ENCODE data around the gene CCKAR.

DNA sequence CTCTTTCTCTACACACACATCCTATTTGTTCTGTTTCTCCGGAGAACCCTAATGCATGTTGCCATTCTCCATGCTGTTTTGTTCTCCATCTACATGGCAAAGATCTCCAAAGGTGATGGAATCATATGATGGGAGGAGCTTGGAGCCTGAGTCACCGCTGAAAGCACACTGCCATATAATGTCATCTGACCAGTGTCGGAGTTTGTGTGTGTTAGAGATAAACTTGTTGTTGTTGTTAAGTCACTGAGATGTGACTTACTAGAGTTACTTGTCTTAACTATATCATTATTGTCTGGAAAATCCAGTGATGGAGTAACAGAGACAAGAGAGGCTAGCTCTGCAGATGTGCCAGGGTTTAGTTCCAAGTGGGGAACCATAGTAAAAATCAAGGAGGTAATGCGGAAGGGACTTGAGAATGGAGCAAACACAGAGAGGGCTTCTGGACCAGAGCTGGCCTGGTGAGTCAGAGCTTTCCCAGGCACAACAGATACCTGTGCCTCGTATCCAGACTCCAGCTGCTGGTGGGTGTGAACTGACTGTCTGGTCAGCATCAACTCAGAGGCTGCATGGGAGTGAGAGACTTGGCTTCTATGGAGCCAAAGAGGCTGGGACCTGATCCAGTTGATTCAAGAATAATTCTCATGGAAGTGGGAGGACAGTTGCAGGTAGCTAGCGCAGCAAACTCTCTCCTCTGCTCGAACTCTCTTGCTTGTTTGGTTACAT lies 30.6 kb upstream of the CCKAR start:
- TF ChIP-seq, protein P1, sequence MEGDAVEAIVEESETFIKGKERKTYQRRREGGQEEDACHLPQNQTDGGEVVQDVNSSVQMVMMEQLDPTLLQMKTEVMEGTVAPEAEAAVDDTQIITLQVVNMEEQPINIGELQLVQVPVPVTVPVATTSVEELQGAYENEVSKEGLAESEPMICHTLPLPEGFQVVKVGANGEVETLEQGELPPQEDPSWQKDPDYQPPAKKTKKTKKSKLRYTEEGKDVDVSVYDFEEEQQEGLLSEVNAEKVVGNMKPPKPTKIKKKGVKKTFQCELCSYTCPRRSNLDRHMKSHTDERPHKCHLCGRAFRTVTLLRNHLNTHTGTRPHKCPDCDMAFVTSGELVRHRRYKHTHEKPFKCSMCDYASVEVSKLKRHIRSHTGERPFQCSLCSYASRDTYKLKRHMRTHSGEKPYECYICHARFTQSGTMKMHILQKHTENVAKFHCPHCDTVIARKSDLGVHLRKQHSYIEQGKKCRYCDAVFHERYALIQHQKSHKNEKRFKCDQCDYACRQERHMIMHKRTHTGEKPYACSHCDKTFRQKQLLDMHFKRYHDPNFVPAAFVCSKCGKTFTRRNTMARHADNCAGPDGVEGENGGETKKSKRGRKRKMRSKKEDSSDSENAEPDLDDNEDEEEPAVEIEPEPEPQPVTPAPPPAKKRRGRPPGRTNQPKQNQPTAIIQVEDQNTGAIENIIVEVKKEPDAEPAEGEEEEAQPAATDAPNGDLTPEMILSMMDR (IDR thresholded peaks at IDR 0.05): no peak
- TF ChIP-seq POLR2A (IDR thresholded peaks at IDR 0.05) (no peak), EP300 (IDR thresholded peaks at IDR 0.05) (no peak)
